Liver (tissue), 9 donors: ENCODE data around the gene LY6G6C. TPM values are rescaled to one million over a fixed set of nuclear protein-coding genes. Genes with fewer than 3 reads are reported as not detected.

Source experiments
- DNase-seq: peaks from one replicate; pipeline ENCODE4 v3.0.0-alpha.2; 2017; ENCODE audit warnings: low spot score
- H3K27ac ChIP-seq, 2 donors: one replicate each; pipeline ENCODE4 v1.7.0; 2013; ENCODE audit warnings: inconsistent platforms in 2 of 2, low read length in 2 of 2, control low read depth in 1 of 2, low read depth in 1 of 2, mild to moderate bottlenecking in 1 of 2
- H3K27me3 ChIP-seq, 4 donors: one replicate each; pipeline versions ENCODE4 v1.6.1 to v1.7.0; 2013; ENCODE audit warnings: low read length in 3 of 4, inconsistent platforms in 1 of 4, mild to moderate bottlenecking in 1 of 4, moderate library complexity in 1 of 4; ENCODE audit not compliant: control insufficient read depth in 4 of 4, insufficient read depth in 4 of 4
- H3K36me3 ChIP-seq, 4 donors: one replicate each; pipeline versions ENCODE4 v1.6.1 to v1.7.0; 2013; ENCODE audit warnings: low read length in 3 of 4, mild to moderate bottlenecking in 3 of 4, low read depth in 1 of 4, moderate library complexity in 1 of 4; ENCODE audit not compliant: control insufficient read depth in 4 of 4, insufficient read depth in 3 of 4
- H3K4me1 ChIP-seq, 4 donors: one replicate each; pipeline versions ENCODE4 v1.6.1 to v1.7.0; 2013; ENCODE audit warnings: low read length in 3 of 4, mild to moderate bottlenecking in 3 of 4, moderate library complexity in 1 of 4; ENCODE audit not compliant: control insufficient read depth in 4 of 4, insufficient read depth in 4 of 4
- H3K4me3 ChIP-seq, 3 donors: one replicate each; pipeline versions ENCODE4 v1.6.1 to v1.7.0; 2013; ENCODE audit warnings: low read length in 3 of 3, control low read depth in 1 of 3, low read depth in 1 of 3, mild to moderate bottlenecking in 1 of 3
- H3K9ac ChIP-seq, 2 donors: one replicate each; pipeline ENCODE4 v1.7.0; 2013; ENCODE audit warnings: low read length in 2 of 2, mild to moderate bottlenecking in 2 of 2, moderate library complexity in 2 of 2, control low read depth in 1 of 2, low read depth in 1 of 2
- H3K9me3 ChIP-seq, 4 donors: one replicate each; pipeline versions ENCODE4 v1.6.1 to v1.7.0; 2013; ENCODE audit warnings: low read length in 3 of 4; ENCODE audit not compliant: control insufficient read depth in 4 of 4
- ATF3 ChIP-seq: IDR thresholded peaks from 2 replicates; pipeline ENCODE4 v1.6.1; 2016; ENCODE audit warnings: antibody characterized with exemption
- CTCF ChIP-seq: fragments of 150-350 bp; IDR thresholded peaks from 2 replicates; pipeline ENCODE4 v1.5.1; 2017; ENCODE audit warnings: improper control_type of control experiment, low read depth, low read length; ENCODE audit not compliant: missing input control
- FOXA1 ChIP-seq: IDR thresholded peaks from 2 replicates; pipeline ENCODE4 v1.6.1; 2016; ENCODE audit warnings: antibody characterized with exemption
- FOXA2 ChIP-seq: IDR thresholded peaks from 2 replicates; pipeline ENCODE4 v1.6.1; 2016; ENCODE audit warnings: antibody characterized with exemption
- GABPA ChIP-seq, 2 donors: IDR thresholded peaks in 1 of 2; conservative IDR thresholded peaks in 1 of 2; 2 replicates each; pipeline ENCODE4 v1.6.1; 2016; ENCODE audit warnings: antibody characterized with exemption in 2 of 2, mild to moderate bottlenecking in 1 of 2, moderate library complexity in 1 of 2
- HNF4G ChIP-seq: IDR thresholded peaks from 2 replicates; pipeline ENCODE4 v1.6.1; 2016; ENCODE audit warnings: antibody characterized with exemption
- NR2F2 ChIP-seq: IDR thresholded peaks from 2 replicates; pipeline ENCODE4 v1.6.1; 2016; ENCODE audit warnings: antibody characterized with exemption
- RAD21 ChIP-seq, 2 donors: IDR thresholded peaks; 2 replicates each; pipeline ENCODE4 v1.6.1; 2016; ENCODE audit warnings: antibody characterized with exemption in 2 of 2, mild to moderate bottlenecking in 2 of 2
- SP1 ChIP-seq: IDR thresholded peaks from 2 replicates; pipeline ENCODE4 v1.6.1; 2018; ENCODE audit warnings: antibody characterized with exemption, mild to moderate bottlenecking
- TAF1 ChIP-seq: conservative IDR thresholded peaks from 2 replicates; pipeline ENCODE4 v1.6.1; 2016; ENCODE audit warnings: antibody characterized with exemption, mild to moderate bottlenecking
- WGBS: extraction: QIAGEN DNeasy Blood & Tissue Kit; methylation state at CpG from one replicate; pipeline ENCODE4 v1.1.7; 2013; 5-methylcytosine and 5-hydroxymethylcytosine counted together
- polyA plus RNA-seq, 2 donors: library from polyadenylated mRNA; stranded (reverse) in 1 of 2; unstranded in 1 of 2; fragments of 200-250 nt in 1 of 2; fragments of >200 nt in 1 of 2; fragmentation: Nextera tagmentation in 1 of 2; extraction: Ambion mirVana in 1 of 2; gene quantifications; one replicate each; pipeline versions ENCODE4 v1.2.1 to v1.2.3, GENCODE V29; 2013 to 2015
- total RNA-seq, 2 donors: library from RNA; depleted of rRNA; stranded (reverse); fragments of >200 nt; gene quantifications; one replicate each; pipeline ENCODE4 v1.2.3, GENCODE V29; 2014
- TF ChIP-seq, protein P1 (sequence below): IDR thresholded peaks from 2 replicates; pipeline ENCODE4 v1.6.1; 2016; ENCODE audit warnings: antibody characterized with exemption
- donor health status: healthy.
- donor health status: healthy.
- donor health status: healthy.
- donor health status: healthy.
- donor health status: healthy.

LY6G6C gene
- total and polyA plus RNA-seq, 4 donors: not detected

- Histone ChIP-seq H3K27ac (no peak overlapping the region), H3K4me3 (no peak overlapping the region), H3K9me3 (no peaks in the 10 kb centered on the region), H3K36me3 (no peaks in the 10 kb centered on the region), H3K27me3 (no peaks in the 10 kb centered on the region), H3K4me1 (no peaks in the 10 kb centered on the region), H3K9ac (no peak overlapping the region)
- DNase-seq: no peak
- TF ChIP-seq GABPA (IDR thresholded peaks at IDR 0.05 in 1 of 2, conservative IDR thresholded peaks at IDR 0.05 in 1 of 2) (no peak), ATF3 (no peak), TAF1 (no peak), HNF4G (no peak), FOXA2 (no peak), NR2F2 (no peak), RAD21 (IDR thresholded peaks at IDR 0.05) (no peak)
- TF ChIP-seq, protein P1, sequence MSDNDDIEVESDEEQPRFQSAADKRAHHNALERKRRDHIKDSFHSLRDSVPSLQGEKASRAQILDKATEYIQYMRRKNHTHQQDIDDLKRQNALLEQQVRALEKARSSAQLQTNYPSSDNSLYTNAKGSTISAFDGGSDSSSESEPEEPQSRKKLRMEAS: no peak
- 94% methylated on average over 9 of the region's 9 CpGs for WGBS
Observed at GRCh38 chr6:31765559-31765909, 44.0 kb upstream of the LY6G6C start.

DNA sequence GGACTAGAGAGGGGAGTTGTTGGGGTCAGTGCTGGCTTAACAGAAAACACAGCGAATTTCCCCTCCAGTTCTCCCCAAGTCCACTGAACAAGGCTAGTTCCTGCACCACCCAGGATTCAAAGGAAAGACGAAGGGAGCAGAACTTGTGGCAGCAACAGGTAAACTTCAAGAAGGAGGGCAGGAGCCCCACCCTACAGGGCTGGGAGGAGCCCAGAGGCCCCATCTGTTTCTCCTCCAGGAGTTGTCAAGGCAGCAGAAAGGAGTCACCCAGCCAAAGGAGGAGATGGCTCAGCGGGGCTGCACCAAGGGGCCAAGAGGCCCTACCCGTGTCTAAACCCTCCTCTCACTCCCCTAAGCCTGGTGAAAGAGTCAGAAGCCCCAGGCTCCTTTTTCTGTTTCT lies 42.7 kb upstream of the LY6G6C start:
- WGBS: 89% methylated on average over 4 of the region's 4 CpGs
- H3K9me3 ChIP-seq: no peaks in the 10 kb centered on the region

DNA sequence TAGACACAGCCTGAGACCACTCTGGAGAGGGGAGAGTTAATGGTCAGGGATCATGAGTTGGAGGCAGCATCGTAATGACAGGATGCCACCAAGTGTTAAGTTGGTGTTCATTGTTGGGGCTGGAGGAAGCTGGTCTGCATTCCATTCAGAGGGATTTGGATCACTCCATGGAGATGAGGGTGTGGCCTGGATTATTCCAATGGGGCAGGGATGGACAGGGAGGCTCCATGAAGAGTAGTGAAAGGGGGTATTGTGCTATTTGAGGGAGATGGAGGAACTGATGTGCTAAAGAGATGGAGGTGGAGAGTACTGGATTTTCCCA lies 42.0 kb upstream of the LY6G6C start:
- WGBS: 40% methylated on average over 1 of the region's 1 CpG
- H3K27me3 ChIP-seq: no peaks in the 10 kb centered on the region
- no peak overlapping the region for H3K4me3 ChIP-seq
- no peaks in the 10 kb centered on the region for H3K4me1 ChIP-seq
- H3K27ac ChIP-seq: no peak overlapping the region
- H3K9ac ChIP-seq: no peak overlapping the region
- no peaks in the 10 kb centered on the region for H3K9me3 ChIP-seq
- no peak for DNase-seq
- no peak for TF ChIP-seq CTCF
- no peaks in the 10 kb centered on the region for H3K36me3 ChIP-seq

More for the DNA sequence above, 42.7 kb upstream of the LY6G6C start:
- Histone ChIP-seq H3K9ac (no peak overlapping the region), H3K36me3 (no peaks in the 10 kb centered on the region), H3K4me1 (no peaks in the 10 kb centered on the region), H3K27ac (no peak overlapping the region), H3K27me3 (no peaks in the 10 kb centered on the region), H3K4me3 (no peak overlapping the region)
- TF ChIP-seq HNF4G (no peak), SP1 (no peak), FOXA1 (no peak), CTCF (no peak), RAD21 (IDR thresholded peaks at IDR 0.05) (no peak)
- DNase-seq: no peak
